Neural progenitor cell (in vitro differentiated cells): Measurements from ENCODE around the gene SLC9A4.

Source experiments
- EZH2 ChIP-seq: fragments of 200-600 bp; sonication (generic); IDR thresholded peaks from 2 replicates; pipeline ENCODE4 v1.6.1; 2017; ENCODE audit warnings: antibody characterized with exemption, mild to moderate bottlenecking, moderate library complexity
- EZH2phosphoT487 ChIP-seq: fragments of 200-600 bp; sonication (generic); IDR thresholded peaks from 2 replicates; pipeline ENCODE4 v1.6.1; 2017; ENCODE audit warnings: antibody characterized with exemption
- TF ChIP-seq, protein P1 (sequence below): fragments of 200-600 bp; sonication (generic); IDR thresholded peaks from 2 replicates; pipeline ENCODE4 v1.5.1; 2017; ENCODE audit warnings: antibody characterized with exemption, mild to moderate bottlenecking

GRCh38 chr2:102455061-102455670, 17.9 kb upstream of the SLC9A4 start:
- TF ChIP-seq, protein P1, sequence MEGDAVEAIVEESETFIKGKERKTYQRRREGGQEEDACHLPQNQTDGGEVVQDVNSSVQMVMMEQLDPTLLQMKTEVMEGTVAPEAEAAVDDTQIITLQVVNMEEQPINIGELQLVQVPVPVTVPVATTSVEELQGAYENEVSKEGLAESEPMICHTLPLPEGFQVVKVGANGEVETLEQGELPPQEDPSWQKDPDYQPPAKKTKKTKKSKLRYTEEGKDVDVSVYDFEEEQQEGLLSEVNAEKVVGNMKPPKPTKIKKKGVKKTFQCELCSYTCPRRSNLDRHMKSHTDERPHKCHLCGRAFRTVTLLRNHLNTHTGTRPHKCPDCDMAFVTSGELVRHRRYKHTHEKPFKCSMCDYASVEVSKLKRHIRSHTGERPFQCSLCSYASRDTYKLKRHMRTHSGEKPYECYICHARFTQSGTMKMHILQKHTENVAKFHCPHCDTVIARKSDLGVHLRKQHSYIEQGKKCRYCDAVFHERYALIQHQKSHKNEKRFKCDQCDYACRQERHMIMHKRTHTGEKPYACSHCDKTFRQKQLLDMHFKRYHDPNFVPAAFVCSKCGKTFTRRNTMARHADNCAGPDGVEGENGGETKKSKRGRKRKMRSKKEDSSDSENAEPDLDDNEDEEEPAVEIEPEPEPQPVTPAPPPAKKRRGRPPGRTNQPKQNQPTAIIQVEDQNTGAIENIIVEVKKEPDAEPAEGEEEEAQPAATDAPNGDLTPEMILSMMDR, result no peak
- TF ChIP-seq EZH2 (no peak), EZH2phosphoT487 (no peak)
